GM21576 (cell line): ENCODE data around the gene RBM20.
A peak's percentile ranks its signal among the peaks of the same experiment; 100 is the strongest.
"Not testable (repeated sequence)": the region's sequence is repeated elsewhere in the genome, so short reads cannot be mapped to it uniquely, and the experiment has no call there.

ENCODE experiments used
- ATAC-seq: cut with Tn5 transposase; IDR thresholded peaks from one replicate; pipeline ENCODE4 v1.9.1; 2021; ENCODE audit warnings: mild to moderate bottlenecking, moderate library complexity; ENCODE audit not compliant: unreplicated experiment

The RBM20 gene

GRCh38 chr10:110700947-110701616 is 56.9 kb downstream of the RBM20 start:
- no peak for ATAC-seq

GRCh38 chr10:110701617-110701971 is 57.5 kb downstream of the RBM20 start:
- ATAC-seq, result no peak

- ATAC-seq, result no peak
Observed at GRCh38 chr10:110704070-110704469, 59.9 kb downstream of the RBM20 start.

GRCh38 chr10:110704906-110705476 is 60.9 kb downstream of the RBM20 start:
- no peak for ATAC-seq

- ATAC-seq, result not testable (repeated sequence)
Observed at GRCh38 chr10:110705596-110705995, 61.5 kb downstream of the RBM20 start.

- no peak for ATAC-seq
Observed at GRCh38 chr10:110706690-110707098, 62.6 kb downstream of the RBM20 start.

- ATAC-seq, result no peak
Observed at GRCh38 chr10:110708776-110709443, 64.8 kb downstream of the RBM20 start.

- no peak for ATAC-seq
Observed at GRCh38 chr10:110709444-110709828, 65.3 kb downstream of the RBM20 start.

GRCh38 chr10:110709964-110710587 is 65.9 kb downstream of the RBM20 start:
- no peak for ATAC-seq

GRCh38 chr10:110710621-110711020 is 66.5 kb downstream of the RBM20 start:
- no peak for ATAC-seq

GRCh38 chr10:110711382-110711781 is 67.2 kb downstream of the RBM20 start:
- ATAC-seq, result no peak

GRCh38 chr10:110714356-110714755 is 70.2 kb downstream of the RBM20 start:
- ATAC-seq, result no peak

GRCh38 chr10:110717781-110718589 is 73.8 kb downstream of the RBM20 start:
- ATAC-seq, result peak; percentile 73

- no peak for ATAC-seq
Observed at GRCh38 chr10:110721406-110722038, 77.4 kb downstream of the RBM20 start.

GRCh38 chr10:110723224-110723891 is 79.2 kb downstream of the RBM20 start:
- ATAC-seq, result no peak

- ATAC-seq, result peak; percentile 83
Observed at GRCh38 chr10:110724116-110724921, 80.2 kb downstream of the RBM20 start.

- no peak for ATAC-seq
Observed at GRCh38 chr10:110724937-110725336, 80.8 kb downstream of the RBM20 start.

- ATAC-seq, result no peak
Observed at GRCh38 chr10:110725801-110726630, 81.9 kb downstream of the RBM20 start.
